T-helper 1 cell treated with Interleukin-12 subunit alpha and Interleukin-12 subunit beta and Interleukin-4 antibody, amounts not matched to agents 30 ng/mL and 1 ng/mL, for 36 hours (primary cell): ENCODE measurements around the gene MBP. TPM values are rescaled to one million over a fixed set of nuclear protein-coding genes. Genes with fewer than 3 reads are reported as not detected.

Experiments
- intact Hi-C: fragments of 100-400 bp; cut with micrococcal nuclease; formaldehyde crosslinking; loops from one replicate; pipeline ENCODE4 v1.15.1; 2024
- total RNA-seq: library from RNA; stranded (reverse); gene quantifications from 2 replicates; pipeline ENCODE4 v1.2.3, GENCODE V29; 2022

Gene MBP
- total RNA-seq, 1 donor from 2014 or later = 92.0 TPM

GRCh38 chr18:77151033-77151771 lies 18.6 kb upstream of the MBP start:
- intact Hi-C loops = no loop called here

GRCh38 chr18:77150588-77150987 lies 18.0 kb upstream of the MBP start:
- intact Hi-C loops = no loop called here

GRCh38 chr18:77148289-77148688 lies 15.7 kb upstream of the MBP start:
- intact Hi-C loops = no loop called here

GRCh38 chr18:77147418-77147852 lies 14.9 kb upstream of the MBP start:
- intact Hi-C loops = no loop called here

- intact Hi-C loops = no loop called here
Observed at GRCh38 chr18:77146249-77147080, 13.9 kb upstream of the MBP start.

- intact Hi-C loops = no loop called here
Observed at GRCh38 chr18:77145364-77145901, 12.8 kb upstream of the MBP start.

- intact Hi-C loops = no loop called here
Observed at GRCh38 chr18:77144451-77145118, 12.0 kb upstream of the MBP start.

GRCh38 chr18:77144046-77144445 lies 11.5 kb upstream of the MBP start:
- intact Hi-C loops = no loop called here

GRCh38 chr18:77143196-77143595 lies 10.6 kb upstream of the MBP start:
- intact Hi-C loops = no loop called here

GRCh38 chr18:77141401-77142118 lies 9.0 kb upstream of the MBP start:
- intact Hi-C loops = loop anchor here (2.0 kb wide), 1 partner anchor 67 kb away; no protein-coding TSS in a partner anchor

- intact Hi-C loops = loop anchor here (2.0 kb wide), 1 partner anchor 68 kb away; no protein-coding TSS in a partner anchor
Observed at GRCh38 chr18:77140439-77141109, 8.0 kb upstream of the MBP start.

- intact Hi-C loops = loop anchor here (2.0 kb wide), 1 partner anchor 69 kb away; no protein-coding TSS in a partner anchor
Observed at GRCh38 chr18:77140030-77140429, 7.4 kb upstream of the MBP start.

- intact Hi-C loops = loop anchor here (2.0 to 10.0 kb wide), 2 partner anchors 69 to 765 kb away; no protein-coding TSS in a partner anchor
Observed at GRCh38 chr18:77139619-77140018, 7.0 kb upstream of the MBP start.

GRCh38 chr18:77138270-77138669 lies 5.7 kb upstream of the MBP start:
- intact Hi-C loops = loop anchor here (10.0 kb wide), 1 partner anchor 763 kb away; no protein-coding TSS in a partner anchor

- intact Hi-C loops = loop anchor here (10.0 kb wide), 1 partner anchor 763 kb away; no protein-coding TSS in a partner anchor
Observed at GRCh38 chr18:77137851-77138250, 5.3 kb upstream of the MBP start.

- intact Hi-C loops = loop anchor here (10.0 kb wide), 1 partner anchor 762 kb away; no protein-coding TSS in a partner anchor
Observed at GRCh38 chr18:77136871-77137665, 4.5 kb upstream of the MBP start.

- intact Hi-C loops = loop anchor here (10.0 kb wide), 1 partner anchor 761 kb away; no protein-coding TSS in a partner anchor
Observed at GRCh38 chr18:77136076-77136718, 3.6 kb upstream of the MBP start.

- intact Hi-C loops = loop anchor here (10.0 kb wide), 1 partner anchor 761 kb away; no protein-coding TSS in a partner anchor
Observed at GRCh38 chr18:77135339-77136075, 2.9 kb upstream of the MBP start.
